IMR-90 (cell line): ENCODE data around the gene RPTOR. TPM values are rescaled to one million over a fixed set of nuclear protein-coding genes. Genes with fewer than 3 reads are reported as not detected.
A peak's percentile ranks its signal among the peaks of the same experiment; 100 is the strongest.

Source experiments
- ATAC-seq: fragments of 200-7000 bp; cut with Tn5 transposase; 2 replicates; pipeline ENCODE4 v1.9.1; 2020; ENCODE audit warnings: low read depth, mild to moderate bottlenecking, moderate library complexity
- BruUV-seq: library from RNA; stranded (reverse); fragments of 400-500 nt; replicated peaks from 2 replicates; lab custom pipeline; 2021; lab: Mats Ljungman, UMichigan
- CTCF ChIA-PET: fragments of 300-600 bp; formaldehyde crosslinking; extraction: SDS; loops from one replicate; lab custom pipeline; 2021; ENCODE audit warnings: antibody characterized with exemption; lab: Yijun Ruan, JAX
- POLR2A ChIA-PET: fragments of 300-600 bp; sonication (Branson Sonifier 250); formaldehyde crosslinking; loops from one replicate; lab custom pipeline; 2022; ENCODE audit warnings: antibody characterized with exemption; ENCODE audit not compliant: unreplicated experiment; lab: Charles Lee
- DNase-seq: peaks from one replicate; pipeline ENCODE4 v3.0.0; 2013
- H2AFZ ChIP-seq: replicated peaks from 2 replicates; pipeline ENCODE3; 2013; ENCODE audit warnings: low read length, mild to moderate bottlenecking; ENCODE audit not compliant: poor library complexity
- H2AK5ac ChIP-seq: 2 replicates; pipeline ENCODE4 v1.6.1; 2013; ENCODE audit warnings: low read depth, low read length, inconsistent platforms
- H2AK9ac ChIP-seq: replicated peaks from 2 replicates; pipeline ENCODE3; 2013; ENCODE audit warnings: mild to moderate bottlenecking, low read depth, low read length, moderate library complexity; ENCODE audit not compliant: poor library complexity
- H2BK120ac ChIP-seq: 2 replicates; pipeline ENCODE4 v1.6.1; 2013; ENCODE audit warnings: low read depth, low read length, inconsistent platforms
- H2BK15ac ChIP-seq: 3 replicates; pipeline ENCODE4 v1.6.1; 2013; ENCODE audit warnings: low read depth, low read length, inconsistent platforms
- H2BK20ac ChIP-seq: 2 replicates; pipeline ENCODE4 v1.6.1; 2013; ENCODE audit warnings: low read depth, mild to moderate bottlenecking, inconsistent platforms, low read length, moderate library complexity
- H2BK5ac ChIP-seq: 2 replicates; pipeline ENCODE4 v1.6.1; 2013; ENCODE audit warnings: mild to moderate bottlenecking, low read depth, low read length, inconsistent platforms; ENCODE audit not compliant: poor library complexity, severe bottlenecking
- H3K14ac ChIP-seq: replicated peaks from 2 replicates; pipeline ENCODE4 v1.6.1; 2013; ENCODE audit warnings: low read depth, low read length, inconsistent platforms
- H3K18ac ChIP-seq: 2 replicates; pipeline ENCODE4 v1.6.1; 2013; ENCODE audit warnings: low read depth, low read length, control low read depth
- H3K23ac ChIP-seq: 2 replicates; pipeline ENCODE4 v1.6.1; 2013; ENCODE audit warnings: low read depth, low read length, inconsistent platforms
- H3K27ac ChIP-seq: 2 replicates; pipeline ENCODE4 v1.5.1; 2013; ENCODE audit warnings: mild to moderate bottlenecking, control low read depth, low read length; ENCODE audit not compliant: insufficient read depth
- H3K27me3 ChIP-seq: 2 replicates; pipeline ENCODE4 v1.6.1; 2013; ENCODE audit warnings: low read length; ENCODE audit not compliant: control insufficient read depth, insufficient read depth
- H3K36me3 ChIP-seq: 2 replicates; pipeline ENCODE4 v1.6.1; 2013; ENCODE audit warnings: low read length, mixed read lengths; ENCODE audit not compliant: control insufficient read depth, insufficient read depth
- H3K4ac ChIP-seq: 2 replicates; pipeline ENCODE4 v1.6.1; 2013; ENCODE audit warnings: low read depth, low read length, inconsistent platforms
- H3K4me1 ChIP-seq: 2 replicates; pipeline ENCODE4 v1.6.1; 2013; ENCODE audit warnings: low read length, mixed read lengths; ENCODE audit not compliant: control insufficient read depth, insufficient read depth
- H3K4me2 ChIP-seq: 2 replicates; pipeline ENCODE4 v1.6.1; 2013; ENCODE audit warnings: low read depth, mild to moderate bottlenecking, control low read depth, low read length, moderate library complexity
- H3K4me3 ChIP-seq: 2 replicates; pipeline ENCODE4 v1.5.1; 2013; ENCODE audit warnings: low read depth, mild to moderate bottlenecking, control low read depth, low read length, moderate library complexity; ENCODE audit not compliant: insufficient read depth
- H3K56ac ChIP-seq: 2 replicates; pipeline ENCODE4 v1.6.1; 2013; ENCODE audit warnings: low read length, inconsistent platforms; ENCODE audit not compliant: insufficient read depth; ENCODE audit errors: extremely low read depth
- H3K79me1 ChIP-seq, 2 experiments: 2 replicates each; pipeline ENCODE4 v1.6.1; 2013; ENCODE audit warnings: low read length in 2 of 2, inconsistent platforms in 1 of 2, low read depth in 1 of 2
- H3K9ac ChIP-seq: 2 replicates; pipeline ENCODE4 v1.6.1; 2013; ENCODE audit warnings: low read depth, low read length, control low read depth
- H3K9me1 ChIP-seq: 2 replicates; pipeline ENCODE4 v1.6.1; 2013; ENCODE audit warnings: low read length, inconsistent platforms; ENCODE audit not compliant: insufficient read depth
- H3K9me3 ChIP-seq: 2 replicates; pipeline ENCODE4 v1.6.1; 2013; ENCODE audit warnings: low read length; ENCODE audit not compliant: control insufficient read depth, insufficient read depth
- H4K20me1 ChIP-seq: 2 replicates; pipeline ENCODE4 v1.6.1; 2013; ENCODE audit warnings: low read length, inconsistent platforms; ENCODE audit not compliant: insufficient read depth
- H4K5ac ChIP-seq: 2 replicates; pipeline ENCODE4 v1.6.1; 2013; ENCODE audit warnings: mild to moderate bottlenecking, low read depth, low read length, control low read depth
- H4K8ac ChIP-seq, 2 experiments: 2 replicates each; pipeline ENCODE4 v1.6.1; 2013; ENCODE audit warnings: low read depth in 2 of 2, low read length in 2 of 2, control low read depth in 1 of 2, inconsistent platforms in 1 of 2
- H4K91ac ChIP-seq: 2 replicates; pipeline ENCODE4 v1.6.1; 2013; ENCODE audit warnings: low read depth, low read length, inconsistent platforms; ENCODE audit not compliant: insufficient read depth
- CEBPB ChIP-seq: IDR thresholded peaks from 2 replicates; pipeline ENCODE4 v1.6.1; 2012; ENCODE audit warnings: low read depth, low read length, improper control_type of control experiment
- MXI1 ChIP-seq: IDR thresholded peaks from 2 replicates; pipeline ENCODE4 v1.6.1; 2012; ENCODE audit warnings: low read depth, mild to moderate bottlenecking, low read length, moderate library complexity, borderline replicate concordance
- NFE2L2 ChIP-seq: fragments of 150-350 bp; IDR thresholded peaks from 2 replicates; pipeline ENCODE4 v1.6.1; 2016; ENCODE audit warnings: low read depth, mild to moderate bottlenecking, low read length
- RAD21 ChIP-seq: IDR thresholded peaks from 2 replicates; pipeline ENCODE4 v1.6.1; 2012; ENCODE audit warnings: low read length, improper control_type of control experiment
- WGBS, 2 experiments: methylation state at CpG; one replicate each; pipeline versions ENCODE4 v1.1.5 to v1.1.7; 2013; ENCODE audit warnings: missing lambda C conversion rate in 2 of 2; ENCODE audit not compliant: insufficient read length in 1 of 2; ENCODE audit errors: extremely low coverage in 2 of 2; 5-methylcytosine and 5-hydroxymethylcytosine counted together
- dilution Hi-C: fragments of 300-500 bp; cut with HindIII; formaldehyde crosslinking; loops from one replicate; pipeline ENCODE4 v1.14.3; 2018; ENCODE audit warnings: low sequenced_read_pairs; ENCODE audit not compliant: unreplicated experiment
- in situ Hi-C: fragments of 300-500 bp; cut with MboI; formaldehyde crosslinking; loops from 3 replicates; pipeline ENCODE4 v1.14.3; 2019; ENCODE audit warnings: low sequenced_read_pairs, inconsistent platforms, mixed read lengths
- intact Hi-C: fragments of 100-400 bp; cut with micrococcal nuclease; formaldehyde crosslinking; loops from 2 replicates; pipeline ENCODE4 v1.10.0; 2022
- polyA plus RNA-seq, 3 experiments: library from polyadenylated mRNA; depleted of rRNA; stranded (reverse); fragments of >200 nt; gene quantifications; 2 replicates each; pipeline ENCODE4 v1.2.3, GENCODE V29; 2012; ENCODE audit warnings: low replicate concordance in 1 of 3
- total RNA-seq: library from RNA; depleted of rRNA; stranded (reverse); fragments of >200 nt; gene quantifications from 2 replicates; pipeline ENCODE4 v1.2.3, GENCODE V29; 2012

The RPTOR gene
- total and polyA plus RNA-seq, 2 of the 4 experiments (the other 2 are of a cell fraction), result 10.8 to 14.7 TPM

- peaks cover 40% of the 10 kb centered on the region for H3K9me1 ChIP-seq
- dilution Hi-C loops (no loop called here), in situ Hi-C loops (no loop called here), intact Hi-C loops (no loop called here)
- H3K27me3 ChIP-seq, result no peaks in the 10 kb centered on the region
- H2BK120ac ChIP-seq, result peak overlapping the region; percentile 100
- peak overlapping the region; percentile 100 for H4K91ac ChIP-seq
- no peak overlapping the region for H3K27ac ChIP-seq
- no TSS peak for BruUV-seq
- peak overlapping the region; percentile 54 to 99 for H4K8ac ChIP-seq
- no peaks in the 10 kb centered on the region for H4K20me1 ChIP-seq
- TF ChIP-seq CEBPB, result no peak
- TF ChIP-seq MXI1, result no peak
- no peak for TF ChIP-seq NFE2L2
- TF ChIP-seq RAD21, result no peak
- peaks cover 5% of the 10 kb centered on the region; the same call in 1 of the 2 replicates for H3K36me3 ChIP-seq
- H3K23ac ChIP-seq, result no peak overlapping the region
- no peak overlapping the region for H3K4me2 ChIP-seq
- peak overlapping the region; percentile 54; the same call in 1 of the 2 replicates for H3K18ac ChIP-seq
- peak overlapping the region; percentile 89 for H3K14ac ChIP-seq
- H3K9ac ChIP-seq, result no peak overlapping the region
- H3K56ac ChIP-seq, result no peak overlapping the region
- peak overlapping the region; percentile 100 for H2BK20ac ChIP-seq
- H3K4ac ChIP-seq, result peak overlapping the region; percentile 100
- peak overlapping the region; percentile 100 for H2AK5ac ChIP-seq
- POLR2A ChIA-PET, result no interaction called here
- H3K79me1 ChIP-seq, result peaks cover 12 to 48% of the 10 kb centered on the region in 2 experiments
- H3K9me3 ChIP-seq, result no peaks in the 10 kb centered on the region
- no peak overlapping the region for H3K4me3 ChIP-seq
- WGBS, 2 experiments, result 84% methylated on average over 4 of the region's 11 CpGs; no CpG with 5 or more reads in 1 of the 2 experiments
- peak overlapping the region; percentile 71; the same call in 1 of the 2 replicates for H4K5ac ChIP-seq
- peak overlapping the region; percentile 100 for H2BK5ac ChIP-seq
- no peak overlapping the region for H2AFZ ChIP-seq
- H2BK15ac ChIP-seq, result peak overlapping the region; percentile 78; the same call in 2 of the 3 replicates
- DNase-seq, result no peak
- H2AK9ac ChIP-seq, result no peak overlapping the region
- CTCF ChIA-PET, result no interaction called here
- H3K4me1 ChIP-seq, result peaks cover 33% of the 10 kb centered on the region
- ATAC-seq, result no peak
Observed at GRCh38 chr17:80860703-80861417, 316.2 kb downstream of the RPTOR start.
